ENCODE data around the gene PCDHA9. TPM values are rescaled to one million over a fixed set of nuclear protein-coding genes. Genes with fewer than 3 reads are reported as not detected.

The PCDHA9 gene
- total RNA-seq, 4 donors from 2014 or later = 0.83 TPM; not detected in 3

DNA sequence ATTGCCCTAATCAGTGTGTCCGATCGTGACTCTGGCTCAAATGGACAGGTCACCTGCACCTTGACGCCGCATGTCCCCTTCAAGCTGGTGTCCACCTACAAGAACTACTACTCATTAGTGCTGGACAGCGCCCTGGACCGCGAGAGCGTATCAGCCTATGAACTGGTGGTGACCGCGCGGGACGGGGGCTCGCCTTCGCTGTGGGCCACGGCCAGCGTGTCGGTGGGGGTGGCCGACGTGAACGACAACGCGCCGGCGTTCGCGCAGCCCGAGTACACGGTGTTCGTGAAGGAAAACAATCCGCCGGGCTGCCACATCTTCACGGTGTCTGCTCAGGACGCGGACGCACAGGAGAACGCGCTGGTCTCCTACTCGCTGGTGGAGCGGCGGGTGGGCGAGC, 35.2 kb downstream of the PCDHA9 start:
- no peak overlapping the region for H3K4me3 ChIP-seq
- H3K36me3 ChIP-seq = no peaks in the 10 kb centered on the region
- H3K9me3 ChIP-seq = peaks cover 0 to 16% (median 0%) of the 10 kb centered on the region in 4 donors
- no peak for DNase-seq
- no peaks in the 10 kb centered on the region for H3K27me3 ChIP-seq
- TF ChIP-seq, protein P1, sequence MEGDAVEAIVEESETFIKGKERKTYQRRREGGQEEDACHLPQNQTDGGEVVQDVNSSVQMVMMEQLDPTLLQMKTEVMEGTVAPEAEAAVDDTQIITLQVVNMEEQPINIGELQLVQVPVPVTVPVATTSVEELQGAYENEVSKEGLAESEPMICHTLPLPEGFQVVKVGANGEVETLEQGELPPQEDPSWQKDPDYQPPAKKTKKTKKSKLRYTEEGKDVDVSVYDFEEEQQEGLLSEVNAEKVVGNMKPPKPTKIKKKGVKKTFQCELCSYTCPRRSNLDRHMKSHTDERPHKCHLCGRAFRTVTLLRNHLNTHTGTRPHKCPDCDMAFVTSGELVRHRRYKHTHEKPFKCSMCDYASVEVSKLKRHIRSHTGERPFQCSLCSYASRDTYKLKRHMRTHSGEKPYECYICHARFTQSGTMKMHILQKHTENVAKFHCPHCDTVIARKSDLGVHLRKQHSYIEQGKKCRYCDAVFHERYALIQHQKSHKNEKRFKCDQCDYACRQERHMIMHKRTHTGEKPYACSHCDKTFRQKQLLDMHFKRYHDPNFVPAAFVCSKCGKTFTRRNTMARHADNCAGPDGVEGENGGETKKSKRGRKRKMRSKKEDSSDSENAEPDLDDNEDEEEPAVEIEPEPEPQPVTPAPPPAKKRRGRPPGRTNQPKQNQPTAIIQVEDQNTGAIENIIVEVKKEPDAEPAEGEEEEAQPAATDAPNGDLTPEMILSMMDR (IDR thresholded peaks at IDR 0.05) = no peak
- no peak for TF ChIP-seq POLR2A (IDR thresholded peaks at IDR 0.05)
- no peak overlapping the region for H3K27ac ChIP-seq
- no peaks in the 10 kb centered on the region for H3K4me1 ChIP-seq

DNA sequence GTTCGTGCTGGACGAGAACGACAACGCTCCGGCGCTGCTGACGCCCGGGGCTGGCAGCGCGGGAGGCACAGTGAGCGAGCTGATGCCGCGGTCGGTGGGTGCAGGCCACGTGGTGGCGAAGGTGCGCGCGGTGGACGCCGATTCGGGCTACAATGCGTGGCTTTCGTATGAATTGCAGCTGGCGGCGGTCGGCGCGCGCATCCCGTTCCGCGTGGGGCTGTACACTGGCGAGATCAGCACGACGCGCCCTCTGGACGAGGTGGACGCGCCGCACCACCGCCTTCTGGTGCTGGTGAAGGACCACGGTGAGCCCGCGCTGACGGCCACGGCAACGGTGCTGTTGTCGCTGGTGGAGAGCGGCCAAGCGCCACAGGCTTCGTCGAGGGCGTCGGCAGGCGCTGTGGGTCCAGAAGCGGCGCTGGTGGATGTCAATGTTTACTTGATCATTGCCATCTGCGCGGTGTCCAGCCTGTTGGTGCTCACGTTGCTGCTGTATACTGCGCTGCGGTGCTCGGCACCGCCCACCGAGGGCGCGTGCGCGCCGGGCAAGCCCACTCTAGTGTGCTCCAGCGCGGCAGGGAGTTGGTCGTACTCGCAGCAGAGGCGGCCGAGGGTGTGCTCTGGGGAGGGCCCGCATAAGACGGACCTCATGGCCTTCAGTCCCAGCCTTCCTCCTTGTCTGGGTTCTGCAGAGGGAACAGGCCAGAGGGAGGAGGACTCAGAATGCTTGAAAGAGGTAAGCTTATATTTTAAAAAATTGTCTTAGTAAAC, 35.9 kb downstream of the PCDHA9 start:
- TF ChIP-seq POLR2A (IDR thresholded peaks at IDR 0.05) = no peak
- TF ChIP-seq, protein P1 (IDR thresholded peaks at IDR 0.05) = no peak
- Histone ChIP-seq H3K36me3 (no peaks in the 10 kb centered on the region), H3K4me3 (no peak overlapping the region), H3K4me1 (no peaks in the 10 kb centered on the region), H3K27ac (no peak overlapping the region), H3K27me3 (no peaks in the 10 kb centered on the region), H3K9me3 (peaks cover 0 to 16% (median 0%) of the 10 kb centered on the region in 4 donors)
- no peak for DNase-seq

Other genes with a start within 250 kb of the PCDHA9 start
- 10 to 100 TPM in 2 of 4 donors, 1 to 10 TPM in 2; 3.3 to 16.0 (median 7.4) TPM for gene CD14, start 215.2 kb upstream of the PCDHA9 start, total RNA-seq
- gene TMCO6, start 208.9 kb upstream of the PCDHA9 start, total RNA-seq = 10 to 100 TPM; 21.9 to 90.9 (median 42.2) TPM
- 10 to 100 TPM; 51.2 to 90.2 (median 69.6) TPM for gene NDUFA2, start 200.8 kb upstream of the PCDHA9 start, total RNA-seq
- gene IK, start 200.6 kb upstream of the PCDHA9 start, total RNA-seq = 100 to 1,000 TPM in 1 of 4 donors, 10 to 100 TPM in 3; 40.5 to 167 (median 82.8) TPM
- gene WDR55, start 183.5 kb upstream of the PCDHA9 start, total RNA-seq = 10 to 100 TPM; 31.3 to 66.8 (median 39.7) TPM
- gene DND1, start 174.8 kb upstream of the PCDHA9 start, total RNA-seq = 1 to 10 TPM in 3 of 4 donors, not detected in 1; 3.7 to 5.0 (median 3.8) TPM
- gene HARS1, start 157.0 kb upstream of the PCDHA9 start, total RNA-seq = 10 to 100 TPM; 24.3 to 55.3 (median 46.1) TPM
- gene HARS2, start 156.9 kb upstream of the PCDHA9 start, total RNA-seq = 10 to 100 TPM; 21.5 to 49.6 (median 42.4) TPM
- gene ZMAT2, start 147.9 kb upstream of the PCDHA9 start, total RNA-seq = 10 to 100 TPM; 17.3 to 21.7 (median 21.1) TPM
- not detected for gene PCDHA1, start 62.2 kb upstream of the PCDHA9 start, total RNA-seq
- not detected for gene PCDHA2, start 53.5 kb upstream of the PCDHA9 start, total RNA-seq
- gene PCDHA3, start 47.3 kb upstream of the PCDHA9 start, total RNA-seq = under 1 TPM in 1 of 4 donors, not detected in 3; 0.27 TPM
- gene PCDHA4, start 41.3 kb upstream of the PCDHA9 start, total RNA-seq = 1 to 10 TPM in 1 of 4 donors, under 1 TPM in 1, not detected in 2; 0.54 to 2.6 TPM
- gene PCDHA5, start 26.8 kb upstream of the PCDHA9 start, total RNA-seq = under 1 TPM in 3 of 4 donors, not detected in 1; 0.27 to 0.88 (median 0.38) TPM
- under 1 TPM in 3 of 4 donors, not detected in 1; 0.35 to 0.57 (median 0.54) TPM for gene PCDHA6, start 20.4 kb upstream of the PCDHA9 start, total RNA-seq
- 1 to 10 TPM in 2 of 4 donors, under 1 TPM in 1, not detected in 1; 0.27 to 1.7 (median 1.2) TPM for gene PCDHA7, start 14.1 kb upstream of the PCDHA9 start, total RNA-seq
- 1 to 10 TPM in 1 of 4 donors, not detected in 3; 5.0 TPM for gene PCDHA8, start 7.2 kb upstream of the PCDHA9 start, total RNA-seq
- gene PCDHA10, start 7.5 kb downstream of the PCDHA9 start, total RNA-seq = 1 to 10 TPM in 1 of 4 donors, under 1 TPM in 3; 0.38 to 5.8 (median 0.46) TPM
- 1 to 10 TPM in 1 of 4 donors, under 1 TPM in 3; 0.27 to 5.8 (median 0.40) TPM for gene PCDHA11, start 20.6 kb downstream of the PCDHA9 start, total RNA-seq
- gene PCDHA12, start 26.9 kb downstream of the PCDHA9 start, total RNA-seq = 1 to 10 TPM in 1 of 4 donors, under 1 TPM in 2, not detected in 1; 0.27 to 1.1 (median 0.83) TPM
- 1 to 10 TPM in 1 of 4 donors, under 1 TPM in 1, not detected in 2; 0.27 to 3.3 TPM for gene PCDHA13, start 33.7 kb downstream of the PCDHA9 start, total RNA-seq
- 1 to 10 TPM in 1 of 4 donors, under 1 TPM in 1, not detected in 2; 0.54 to 2.5 TPM for gene PCDHAC1, start 77.9 kb downstream of the PCDHA9 start, total RNA-seq
- 1 to 10 TPM in 1 of 4 donors, under 1 TPM in 3; 0.18 to 1.7 (median 0.43) TPM for gene PCDHAC2, start 118.1 kb downstream of the PCDHA9 start, total RNA-seq
- not detected for gene PCDHB1, start 203.0 kb downstream of the PCDHA9 start, total RNA-seq
- gene PCDHB2, start 246.2 kb downstream of the PCDHA9 start, total RNA-seq = 1 to 10 TPM in 1 of 4 donors, under 1 TPM in 3; 0.35 to 1.3 (median 0.65) TPM